ENCODE data around the gene TOPAZ1.

Gene TOPAZ1

DNA sequence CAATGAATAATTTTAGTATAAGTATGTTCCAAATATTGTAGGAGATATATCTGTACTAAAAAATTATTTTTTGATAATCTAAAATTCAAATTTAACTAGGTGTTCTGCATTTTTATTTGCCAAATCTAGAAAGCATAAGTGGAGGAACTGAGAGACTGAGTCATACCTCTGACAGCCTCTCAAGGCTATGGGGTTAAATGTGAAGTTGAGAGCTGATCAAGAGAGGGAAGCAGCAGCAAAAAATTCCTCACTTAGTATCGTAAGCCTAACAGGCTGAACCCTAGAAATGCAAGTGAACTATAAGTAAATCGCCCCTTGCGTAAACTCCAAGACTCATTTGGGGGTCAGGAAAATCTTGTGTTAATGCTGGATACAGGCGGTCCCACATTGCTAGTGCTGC, 12.8 kb upstream of the TOPAZ1 start:
- Histone ChIP-seq H3K27ac (ENCODE audit: low read length) (no peak overlapping the region), H3K4me3 (ENCODE audit: low read length) (no peak overlapping the region), H3K9ac (ENCODE audit: low read length) (no peak overlapping the region), H3K79me2 (ENCODE audit: low read length) (no peaks in the 10 kb centered on the region), H2AFZ (ENCODE audit: low read depth, low read length) (no peak overlapping the region), H3K36me3 (replicated peaks; ENCODE audit: low read depth, low read length) (no peaks in the 10 kb centered on the region), H3K4me1 (ENCODE audit: low read length) (peaks cover 3% of the 10 kb centered on the region; the same call in 1 of the 2 replicates), H3K27me3 (ENCODE audit: low read depth, low read length) (peaks cover 17% of the 10 kb centered on the region; the same call in 1 of the 2 replicates), H3K4me2 (ENCODE audit: low read length) (no peak overlapping the region), H4K20me1 (ENCODE audit: insufficient read depth, low read length) (no peaks in the 10 kb centered on the region), H3K9me3 (ENCODE audit: insufficient read depth, low read length) (no peaks in the 10 kb centered on the region)
- TF ChIP-seq, protein P1, sequence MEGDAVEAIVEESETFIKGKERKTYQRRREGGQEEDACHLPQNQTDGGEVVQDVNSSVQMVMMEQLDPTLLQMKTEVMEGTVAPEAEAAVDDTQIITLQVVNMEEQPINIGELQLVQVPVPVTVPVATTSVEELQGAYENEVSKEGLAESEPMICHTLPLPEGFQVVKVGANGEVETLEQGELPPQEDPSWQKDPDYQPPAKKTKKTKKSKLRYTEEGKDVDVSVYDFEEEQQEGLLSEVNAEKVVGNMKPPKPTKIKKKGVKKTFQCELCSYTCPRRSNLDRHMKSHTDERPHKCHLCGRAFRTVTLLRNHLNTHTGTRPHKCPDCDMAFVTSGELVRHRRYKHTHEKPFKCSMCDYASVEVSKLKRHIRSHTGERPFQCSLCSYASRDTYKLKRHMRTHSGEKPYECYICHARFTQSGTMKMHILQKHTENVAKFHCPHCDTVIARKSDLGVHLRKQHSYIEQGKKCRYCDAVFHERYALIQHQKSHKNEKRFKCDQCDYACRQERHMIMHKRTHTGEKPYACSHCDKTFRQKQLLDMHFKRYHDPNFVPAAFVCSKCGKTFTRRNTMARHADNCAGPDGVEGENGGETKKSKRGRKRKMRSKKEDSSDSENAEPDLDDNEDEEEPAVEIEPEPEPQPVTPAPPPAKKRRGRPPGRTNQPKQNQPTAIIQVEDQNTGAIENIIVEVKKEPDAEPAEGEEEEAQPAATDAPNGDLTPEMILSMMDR (IDR thresholded peaks at IDR 0.05; ENCODE audit: low read depth, low read length) = no peak
- no peak for TF ChIP-seq EZH2phosphoT487 (IDR thresholded peaks at IDR 0.05; ENCODE audit: low read depth)

DNA sequence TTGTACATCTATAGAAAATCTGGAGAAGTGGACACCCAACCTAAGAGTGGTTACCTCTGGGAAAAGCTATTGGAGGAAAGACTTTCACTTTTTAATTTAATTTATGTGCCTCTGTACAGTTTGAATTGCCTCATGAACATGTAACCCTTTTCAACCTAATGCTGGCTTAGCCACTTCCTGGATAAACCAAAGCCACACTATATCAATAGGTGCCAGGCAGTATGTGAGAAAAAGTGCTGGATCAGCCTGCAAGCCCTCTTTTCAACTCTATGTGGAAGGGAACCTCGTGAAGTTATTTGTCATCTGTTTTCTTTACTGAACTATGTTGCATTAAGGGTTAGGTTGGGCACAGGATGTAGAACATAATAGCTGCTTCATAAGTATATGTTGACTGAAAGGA, 9.3 kb upstream of the TOPAZ1 start:
- no peaks in the 10 kb centered on the region for H3K27me3 ChIP-seq (ENCODE audit: low read depth, low read length)
- H4K20me1 ChIP-seq (ENCODE audit: insufficient read depth, low read length) = no peaks in the 10 kb centered on the region
- H3K79me2 ChIP-seq (ENCODE audit: low read length) = no peaks in the 10 kb centered on the region
- H3K4me2 ChIP-seq (ENCODE audit: low read length) = no peak overlapping the region
- H3K9ac ChIP-seq (ENCODE audit: low read length) = no peak overlapping the region
- no peaks in the 10 kb centered on the region for H3K36me3 ChIP-seq (replicated peaks; ENCODE audit: low read depth, low read length)
- TF ChIP-seq, protein P1 (IDR thresholded peaks at IDR 0.05; ENCODE audit: low read depth, low read length) = no peak
- no peak for TF ChIP-seq EZH2phosphoT487 (IDR thresholded peaks at IDR 0.05; ENCODE audit: low read depth)
- no peak overlapping the region for H3K27ac ChIP-seq (ENCODE audit: low read length)
- no peak overlapping the region for H3K4me3 ChIP-seq (ENCODE audit: low read length)
- H3K4me1 ChIP-seq (ENCODE audit: low read length) = peaks cover 10% of the 10 kb centered on the region; the same call in 1 of the 2 replicates
- no peak overlapping the region for H2AFZ ChIP-seq (ENCODE audit: low read depth, low read length)
- H3K9me3 ChIP-seq (ENCODE audit: insufficient read depth, low read length) = no peaks in the 10 kb centered on the region

DNA sequence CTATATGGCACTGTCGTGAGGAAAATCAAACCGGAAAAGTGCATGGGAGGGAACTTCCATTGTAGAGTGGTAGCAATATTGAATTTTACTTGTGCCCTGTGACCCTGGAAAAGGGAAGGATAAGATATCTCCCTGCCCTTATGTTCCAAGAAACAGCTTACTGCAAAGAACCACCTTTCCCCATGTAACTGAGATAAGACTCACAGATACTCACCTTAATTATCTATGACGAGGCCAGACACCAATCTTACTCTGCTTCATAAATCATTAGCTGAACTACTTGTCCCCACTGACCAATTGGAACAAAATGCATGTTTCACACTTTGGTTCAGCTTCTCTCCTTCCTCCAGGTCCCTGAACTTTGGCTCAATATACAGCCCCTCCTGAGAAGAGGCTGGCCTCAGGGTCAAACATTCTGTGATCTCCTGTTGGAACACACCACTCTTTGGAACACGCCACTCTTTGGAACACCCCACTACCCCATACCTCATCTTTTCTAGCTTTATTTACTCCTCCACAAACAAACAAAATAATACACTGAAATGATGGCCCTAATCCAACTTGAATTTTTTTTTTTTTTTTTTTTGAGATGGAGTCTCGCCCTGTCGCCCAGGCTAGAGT, 6.9 kb upstream of the TOPAZ1 start:
- no peaks in the 10 kb centered on the region for H3K36me3 ChIP-seq (replicated peaks; ENCODE audit: low read depth, low read length)
- TF ChIP-seq, protein P1 (IDR thresholded peaks at IDR 0.05; ENCODE audit: low read depth, low read length) = no peak
- TF ChIP-seq EZH2phosphoT487 (IDR thresholded peaks at IDR 0.05; ENCODE audit: low read depth) = no peak
- no peaks in the 10 kb centered on the region for H4K20me1 ChIP-seq (ENCODE audit: insufficient read depth, low read length)
- H3K9me3 ChIP-seq (ENCODE audit: insufficient read depth, low read length) = no peaks in the 10 kb centered on the region
- H3K79me2 ChIP-seq (ENCODE audit: low read length) = no peaks in the 10 kb centered on the region
- H3K9ac ChIP-seq (ENCODE audit: low read length) = no peak overlapping the region
- H3K4me3 ChIP-seq (ENCODE audit: low read length) = no peak overlapping the region
- no peak overlapping the region for H2AFZ ChIP-seq (ENCODE audit: low read depth, low read length)
- peaks cover 7% of the 10 kb centered on the region; the same call in 1 of the 2 replicates for H3K4me1 ChIP-seq (ENCODE audit: low read length)
- no peak overlapping the region for H3K4me2 ChIP-seq (ENCODE audit: low read length)
- H3K27me3 ChIP-seq (ENCODE audit: low read depth, low read length) = no peaks in the 10 kb centered on the region
- no peak overlapping the region for H3K27ac ChIP-seq (ENCODE audit: low read length)

DNA sequence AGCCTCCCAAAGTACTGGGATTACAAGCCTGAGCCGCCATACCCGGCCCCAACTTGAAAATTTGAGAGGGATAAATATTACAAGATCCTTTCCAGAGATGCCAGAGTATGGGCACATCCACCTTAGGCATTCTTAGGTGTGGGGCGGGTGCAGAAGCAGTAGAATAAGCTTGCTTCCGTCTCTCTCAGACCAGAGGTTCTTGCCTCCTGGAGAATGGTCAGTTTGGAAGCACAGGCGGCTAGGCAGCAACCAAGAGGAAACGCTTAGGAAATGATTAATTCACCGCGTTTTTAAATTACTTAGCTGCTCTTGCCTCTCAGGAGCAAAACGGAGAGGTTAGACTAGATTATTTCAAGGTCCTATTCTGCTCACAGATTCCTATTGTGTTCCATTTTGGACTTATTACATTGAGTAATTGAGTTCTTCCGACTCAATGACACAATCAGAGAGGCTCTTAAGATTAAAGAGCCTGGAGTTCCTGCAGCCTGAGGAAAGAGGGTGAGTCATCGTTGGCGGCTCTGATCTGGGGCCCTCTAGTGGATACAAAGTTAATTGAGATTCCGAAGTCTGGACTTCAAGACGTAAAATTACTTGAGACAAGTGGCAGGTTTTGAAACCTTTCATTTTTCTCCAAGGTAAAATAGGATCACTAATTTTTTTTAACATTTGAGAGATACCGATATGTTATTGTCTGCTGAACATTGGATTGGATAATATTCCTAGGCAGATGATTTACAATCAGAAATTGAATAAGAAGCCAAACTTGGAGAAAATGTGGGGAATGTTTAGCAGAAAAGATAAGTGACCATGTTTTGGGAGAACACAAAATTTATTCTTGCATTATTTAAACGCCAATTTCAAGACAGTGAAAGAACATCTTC, 5.8 kb upstream of the TOPAZ1 start:
- H3K9ac ChIP-seq (ENCODE audit: low read length) = no peak overlapping the region
- H3K4me1 ChIP-seq (ENCODE audit: low read length) = peaks cover 7% of the 10 kb centered on the region; the same call in 1 of the 2 replicates
- H2AFZ ChIP-seq (ENCODE audit: low read depth, low read length) = peak overlapping the region; percentile 91
- no peaks in the 10 kb centered on the region for H3K27me3 ChIP-seq (ENCODE audit: low read depth, low read length)
- H3K4me3 ChIP-seq (ENCODE audit: low read length) = peak overlapping the region; percentile 48
- H3K9me3 ChIP-seq (ENCODE audit: insufficient read depth, low read length) = no peaks in the 10 kb centered on the region
- peak overlapping the region; percentile 59 for H3K4me2 ChIP-seq (ENCODE audit: low read length)
- no peaks in the 10 kb centered on the region for H3K36me3 ChIP-seq (replicated peaks; ENCODE audit: low read depth, low read length)
- TF ChIP-seq EZH2phosphoT487 (IDR thresholded peaks at IDR 0.05; ENCODE audit: low read depth) = no peak
- TF ChIP-seq, protein P1 (IDR thresholded peaks at IDR 0.05; ENCODE audit: low read depth, low read length) = peak; percentile 86
- no peaks in the 10 kb centered on the region for H4K20me1 ChIP-seq (ENCODE audit: insufficient read depth, low read length)
- no peaks in the 10 kb centered on the region for H3K79me2 ChIP-seq (ENCODE audit: low read length)
- no peak overlapping the region for H3K27ac ChIP-seq (ENCODE audit: low read length)

All from OCI-LY3 (cell line).